K562 (cell line): ENCODE measurements around the gene HGD. TPM values are rescaled to one million over a fixed set of nuclear protein-coding genes. Genes with fewer than 3 reads are reported as not detected.

Experiments used
- CBFA2T3 ChIP-seq: fragments of 450-650 bp; IDR thresholded peaks from 2 replicates; pipeline ENCODE4 v1.6.1; 2017
- DMBX1 ChIP-seq: fragments of 250-450 bp; sonication (Bioruptor Pico); IDR thresholded peaks from 2 replicates; pipeline ENCODE4 v1.8.0; 2022; ENCODE audit warnings: inconsistent platforms, mild to moderate bottlenecking, moderate library complexity, borderline replicate concordance
- EP400 ChIP-seq: fragments of 450-650 bp; IDR thresholded peaks from 2 replicates; pipeline ENCODE4 v1.6.1; 2017; ENCODE audit warnings: antibody characterized with exemption, mild to moderate bottlenecking, moderate library complexity
- HDAC3 ChIP-seq: fragments of 450-650 bp; IDR thresholded peaks from 2 replicates; pipeline ENCODE4 v1.6.1; 2018; ENCODE audit warnings: borderline replicate concordance, mild to moderate bottlenecking, moderate library complexity; ENCODE audit not compliant: partially characterized antibody
- HMG20A ChIP-seq: fragments of 450-650 bp; formaldehyde crosslinking; conservative IDR thresholded peaks from 2 replicates; pipeline ENCODE4 v1.4.0; 2020; ENCODE audit warnings: mild to moderate bottlenecking, mixed read lengths
- MEF2D ChIP-seq: conservative IDR thresholded peaks from 2 replicates; pipeline ENCODE4 v1.6.1; 2016; ENCODE audit warnings: low read depth, missing genetic modification characterization, missing compliant biosample characterization
- RAD51 ChIP-seq: fragments of 450-650 bp; IDR thresholded peaks from 2 replicates; pipeline ENCODE4 v1.7.1; 2016; ENCODE audit warnings: low read depth, mild to moderate bottlenecking, borderline replicate concordance
- ZBTB8A ChIP-seq: fragments of 450-650 bp; IDR thresholded peaks from 2 replicates; pipeline ENCODE4 v1.6.1; 2018; ENCODE audit warnings: mild to moderate bottlenecking, moderate library complexity; ENCODE audit not compliant: partially characterized antibody
- polyA plus RNA-seq, 8 experiments: library from polyadenylated mRNA; depleted of rRNA in 4 of 8; stranded (reverse) in 5 of 8; unstranded in 3 of 8; fragments of >200 nt; fragmentation: Nextera tagmentation in 2 of 8; fragmentation: Illumina TruSeq in 1 of 8; extraction: Ambion mirVana in 2 of 8; extraction: Trizol in 1 of 8; gene quantifications; 2 replicates each; pipeline versions ENCODE4 v1.2.1 to v1.2.3, GENCODE V29; 2011 to 2014; ENCODE audit warnings: inconsistent platforms in 1 of 8, missing spikeins in 1 of 8
- total RNA-seq, 7 experiments: library from RNA; depleted of rRNA in 6 of 7; stranded (reverse); fragments of >200 nt in 6 of 7; fragmentation: Illumina TruSeq in 2 of 7; extraction: Trizol in 2 of 7; gene quantifications; 2 replicates each; pipeline versions ENCODE4 v1.2.1 to v1.2.3, GENCODE V29; 2011 to 2021; ENCODE audit warnings: low replicate concordance in 1 of 7
- TF ChIP-seq, protein P1 (sequence below): fragments of 450-650 bp; IDR thresholded peaks from 2 replicates; pipeline ENCODE4 v1.6.1; 2016; ENCODE audit warnings: antibody characterized with exemption
- TF ChIP-seq, protein P2 (sequence below), 2 experiments: fragments of 450-650 bp; IDR thresholded peaks; 2 replicates each; pipeline ENCODE4 v1.6.1; 2018; ENCODE audit warnings: mild to moderate bottlenecking in 2 of 2, low read depth in 1 of 2; ENCODE audit not compliant: partially characterized antibody in 2 of 2
- TF ChIP-seq, protein P3 (sequence below), 2 experiments: fragments of 150-350 bp in 1 of 2; IDR thresholded peaks; 2 replicates each; pipeline ENCODE4 v1.6.1; 2012 to 2016; ENCODE audit warnings: low read depth in 2 of 2, low read length in 2 of 2, mild to moderate bottlenecking in 1 of 2, moderate library complexity in 1 of 2

The HGD gene
- total and polyA plus RNA-seq, 9 of the 15 experiments (the other 6 are each of a cell fraction or from before 2014, with no cell fraction given), result 0.08 to 0.25 (median 0.17) TPM; not detected in 4

DNA sequence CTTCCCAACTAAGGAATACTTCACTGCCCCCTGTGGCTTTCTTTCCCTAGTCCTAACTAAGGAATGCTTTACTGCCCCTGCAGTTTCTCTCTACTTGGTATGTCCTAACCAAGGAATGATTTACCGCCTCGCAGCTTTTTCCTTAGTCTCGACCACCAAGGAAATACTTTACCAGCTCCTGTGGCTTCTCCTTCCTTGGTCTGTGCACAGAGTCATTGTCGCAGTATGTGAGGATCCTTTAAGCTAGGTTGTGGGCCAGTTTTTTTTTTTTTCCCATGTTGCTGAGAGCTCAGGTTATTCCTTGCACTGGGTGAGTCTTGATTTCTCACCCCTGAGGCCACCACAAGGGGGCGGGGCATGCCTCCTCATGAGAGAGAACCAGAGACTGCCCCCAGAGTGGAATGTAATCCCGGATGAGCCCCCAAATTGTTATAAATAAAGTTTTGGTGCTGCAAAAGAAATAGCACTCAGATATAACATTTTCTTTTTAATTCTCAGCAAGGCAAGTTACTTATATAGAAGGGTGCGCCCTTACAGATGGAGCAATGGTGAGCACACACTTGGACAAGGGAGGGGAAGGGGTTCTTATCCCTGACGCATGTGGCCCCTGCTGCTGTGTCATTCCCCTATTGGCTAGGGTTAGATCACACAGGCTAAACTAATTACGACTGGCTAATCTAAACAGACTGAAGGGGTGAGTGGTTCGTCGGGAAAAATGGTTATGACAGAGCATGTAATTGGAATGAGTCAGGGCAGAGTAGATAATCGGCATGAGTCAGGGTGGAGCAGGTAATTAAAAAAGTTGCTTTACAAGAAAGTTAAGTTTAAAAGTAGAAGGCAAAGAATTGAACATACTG lies 58.9 kb downstream of the HGD start (continued):
- TF ChIP-seq, protein P1, sequence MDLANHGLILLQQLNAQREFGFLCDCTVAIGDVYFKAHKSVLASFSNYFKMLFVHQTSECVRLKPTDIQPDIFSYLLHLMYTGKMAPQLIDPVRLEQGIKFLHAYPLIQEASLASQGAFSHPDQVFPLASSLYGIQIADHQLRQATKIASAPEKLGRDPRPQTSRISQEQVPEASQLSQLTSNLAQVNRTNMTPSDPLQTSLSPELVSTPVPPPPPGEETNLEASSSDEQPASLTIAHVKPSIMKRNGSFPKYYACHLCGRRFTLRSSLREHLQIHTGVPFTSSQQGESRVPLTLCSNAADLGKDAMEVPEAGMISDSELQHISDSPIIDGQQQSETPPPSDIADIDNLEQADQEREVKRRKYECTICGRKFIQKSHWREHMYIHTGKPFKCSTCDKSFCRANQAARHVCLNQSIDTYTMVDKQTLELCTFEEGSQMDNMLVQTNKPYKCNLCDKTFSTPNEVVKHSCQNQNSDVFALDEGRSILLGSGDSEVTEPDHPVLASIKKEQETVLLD, result no peak
- TF ChIP-seq, protein P2, sequence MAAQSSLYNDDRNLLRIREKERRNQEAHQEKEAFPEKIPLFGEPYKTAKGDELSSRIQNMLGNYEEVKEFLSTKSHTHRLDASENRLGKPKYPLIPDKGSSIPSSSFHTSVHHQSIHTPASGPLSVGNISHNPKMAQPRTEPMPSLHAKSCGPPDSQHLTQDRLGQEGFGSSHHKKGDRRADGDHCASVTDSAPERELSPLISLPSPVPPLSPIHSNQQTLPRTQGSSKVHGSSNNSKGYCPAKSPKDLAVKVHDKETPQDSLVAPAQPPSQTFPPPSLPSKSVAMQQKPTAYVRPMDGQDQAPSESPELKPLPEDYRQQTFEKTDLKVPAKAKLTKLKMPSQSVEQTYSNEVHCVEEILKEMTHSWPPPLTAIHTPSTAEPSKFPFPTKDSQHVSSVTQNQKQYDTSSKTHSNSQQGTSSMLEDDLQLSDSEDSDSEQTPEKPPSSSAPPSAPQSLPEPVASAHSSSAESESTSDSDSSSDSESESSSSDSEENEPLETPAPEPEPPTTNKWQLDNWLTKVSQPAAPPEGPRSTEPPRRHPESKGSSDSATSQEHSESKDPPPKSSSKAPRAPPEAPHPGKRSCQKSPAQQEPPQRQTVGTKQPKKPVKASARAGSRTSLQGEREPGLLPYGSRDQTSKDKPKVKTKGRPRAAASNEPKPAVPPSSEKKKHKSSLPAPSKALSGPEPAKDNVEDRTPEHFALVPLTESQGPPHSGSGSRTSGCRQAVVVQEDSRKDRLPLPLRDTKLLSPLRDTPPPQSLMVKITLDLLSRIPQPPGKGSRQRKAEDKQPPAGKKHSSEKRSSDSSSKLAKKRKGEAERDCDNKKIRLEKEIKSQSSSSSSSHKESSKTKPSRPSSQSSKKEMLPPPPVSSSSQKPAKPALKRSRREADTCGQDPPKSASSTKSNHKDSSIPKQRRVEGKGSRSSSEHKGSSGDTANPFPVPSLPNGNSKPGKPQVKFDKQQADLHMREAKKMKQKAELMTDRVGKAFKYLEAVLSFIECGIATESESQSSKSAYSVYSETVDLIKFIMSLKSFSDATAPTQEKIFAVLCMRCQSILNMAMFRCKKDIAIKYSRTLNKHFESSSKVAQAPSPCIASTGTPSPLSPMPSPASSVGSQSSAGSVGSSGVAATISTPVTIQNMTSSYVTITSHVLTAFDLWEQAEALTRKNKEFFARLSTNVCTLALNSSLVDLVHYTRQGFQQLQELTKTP (IDR thresholded peaks at IDR 0.05; ENCODE audit: low read depth in 1 of 2, partially characterized antibody in 2 of 2), result peak in 1 of 2 experiments; percentile 15
- TF ChIP-seq EP400 (peak; percentile 78), DMBX1 (CRISPR knock-in tag) (no peak), CBFA2T3 (no peak; the same call in 1 of the 2 replicates), RAD51 (no peak), MEF2D (tag) (no peak), ZBTB8A (no peak), HDAC3 (no peak), HMG20A (no peak)
- TF ChIP-seq, protein P3, sequence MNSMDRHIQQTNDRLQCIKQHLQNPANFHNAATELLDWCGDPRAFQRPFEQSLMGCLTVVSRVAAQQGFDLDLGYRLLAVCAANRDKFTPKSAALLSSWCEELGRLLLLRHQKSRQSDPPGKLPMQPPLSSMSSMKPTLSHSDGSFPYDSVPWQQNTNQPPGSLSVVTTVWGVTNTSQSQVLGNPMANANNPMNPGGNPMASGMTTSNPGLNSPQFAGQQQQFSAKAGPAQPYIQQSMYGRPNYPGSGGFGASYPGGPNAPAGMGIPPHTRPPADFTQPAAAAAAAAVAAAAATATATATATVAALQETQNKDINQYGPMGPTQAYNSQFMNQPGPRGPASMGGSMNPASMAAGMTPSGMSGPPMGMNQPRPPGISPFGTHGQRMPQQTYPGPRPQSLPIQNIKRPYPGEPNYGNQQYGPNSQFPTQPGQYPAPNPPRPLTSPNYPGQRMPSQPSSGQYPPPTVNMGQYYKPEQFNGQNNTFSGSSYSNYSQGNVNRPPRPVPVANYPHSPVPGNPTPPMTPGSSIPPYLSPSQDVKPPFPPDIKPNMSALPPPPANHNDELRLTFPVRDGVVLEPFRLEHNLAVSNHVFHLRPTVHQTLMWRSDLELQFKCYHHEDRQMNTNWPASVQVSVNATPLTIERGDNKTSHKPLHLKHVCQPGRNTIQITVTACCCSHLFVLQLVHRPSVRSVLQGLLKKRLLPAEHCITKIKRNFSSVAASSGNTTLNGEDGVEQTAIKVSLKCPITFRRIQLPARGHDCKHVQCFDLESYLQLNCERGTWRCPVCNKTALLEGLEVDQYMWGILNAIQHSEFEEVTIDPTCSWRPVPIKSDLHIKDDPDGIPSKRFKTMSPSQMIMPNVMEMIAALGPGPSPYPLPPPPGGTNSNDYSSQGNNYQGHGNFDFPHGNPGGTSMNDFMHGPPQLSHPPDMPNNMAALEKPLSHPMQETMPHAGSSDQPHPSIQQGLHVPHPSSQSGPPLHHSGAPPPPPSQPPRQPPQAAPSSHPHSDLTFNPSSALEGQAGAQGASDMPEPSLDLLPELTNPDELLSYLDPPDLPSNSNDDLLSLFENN (IDR thresholded peaks at IDR 0.05; ENCODE audit: low read depth in 2 of 2, low read length in 2 of 2), result no peak
